Measurements from ENCODE around the gene SPATA31A6.
A peak's percentile ranks its signal among the peaks of the same experiment; 100 is the strongest.
"Not testable (repeated sequence)": the region's sequence is repeated elsewhere in the genome, so short reads cannot be mapped to it uniquely, and the experiment has no call there.

The SPATA31A6 gene
- long read RNA-seq = 0 reads

DNA sequence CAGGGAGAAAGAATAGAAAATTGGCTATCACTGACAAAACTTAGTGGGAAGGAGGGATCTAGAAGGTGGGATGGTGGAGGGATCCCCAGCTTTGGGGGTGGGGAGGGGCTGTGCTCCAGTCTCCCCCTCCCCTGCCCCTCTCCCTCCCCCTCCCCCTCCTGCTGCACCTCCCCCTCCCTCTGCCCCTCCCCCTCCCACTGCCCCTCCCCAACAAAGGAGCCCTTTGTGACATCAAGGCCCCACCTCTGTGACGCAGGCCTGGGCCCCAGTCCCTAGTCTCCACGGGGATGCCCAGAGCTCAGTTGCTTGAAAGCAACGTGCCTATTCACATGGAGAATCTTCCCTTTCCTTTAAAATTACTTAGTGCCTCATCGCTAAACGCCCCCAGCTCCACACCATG, at the start of gene SPATA31A6:
SPATA31A6 (plus strand) TSS at position 301 of the 400 bp plus-strand sequence; CDS start at position 330, 29 bp downstream.
- H3K27ac ChIP-seq (replicated peaks); H3K4me3 ChIP-seq (replicated peaks; ENCODE audit: insufficient read depth, low read length); H3K27me3 ChIP-seq (ENCODE audit: insufficient read depth, poor library complexity, severe bottlenecking); DNase-seq (ENCODE audit: low read depth in 1 of 2, low spot score in 1 of 2): not testable (repeated sequence)

DNA sequence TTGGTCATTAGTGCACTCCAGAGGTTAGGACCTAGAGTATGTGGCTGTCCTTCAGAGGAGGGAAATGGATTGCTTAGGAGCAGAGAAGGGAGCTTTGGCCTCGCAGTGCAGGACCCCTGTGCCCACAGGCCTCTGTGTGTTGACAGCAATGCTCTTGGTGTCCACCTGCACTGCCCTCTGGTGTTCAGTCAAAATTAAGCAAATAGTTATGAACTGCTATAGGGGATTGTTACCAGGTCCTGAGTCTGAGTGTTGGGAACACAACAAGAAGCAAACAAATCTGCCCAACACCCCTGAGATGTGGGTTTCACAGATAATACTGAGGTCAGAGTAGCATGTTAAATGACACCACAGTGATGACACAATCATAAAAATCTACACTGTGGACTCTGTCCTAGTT, 23.2 kb upstream of the SPATA31A6 start:
- DNase-seq (ENCODE audit: low read depth in 1 of 2, low spot score in 1 of 2) = peak in 1 of 2 experiments; percentile 12
- H3K27me3 ChIP-seq (ENCODE audit: insufficient read depth, poor library complexity, severe bottlenecking); H3K4me3 ChIP-seq (replicated peaks; ENCODE audit: insufficient read depth, low read length); H3K27ac ChIP-seq (replicated peaks): not testable (repeated sequence)

DNA sequence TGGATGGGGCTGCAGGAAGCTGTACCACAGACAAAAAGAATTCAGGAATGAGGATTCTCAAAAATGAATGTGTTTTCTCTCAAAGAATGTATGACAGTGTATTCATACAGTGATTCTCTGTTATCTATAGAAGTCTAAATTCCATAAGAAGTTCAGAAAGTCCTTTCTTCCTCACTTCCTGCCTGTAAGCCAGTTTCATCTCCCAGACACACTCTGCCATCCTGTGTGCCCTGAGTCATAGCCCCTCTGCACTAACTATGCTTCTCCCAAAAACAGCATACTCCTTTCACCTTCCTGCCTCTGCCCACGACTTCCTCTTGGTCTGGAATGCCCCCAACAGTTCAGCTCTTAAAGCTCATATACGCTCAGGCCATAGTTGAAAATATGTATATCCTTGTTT, 36.4 kb downstream of the SPATA31A6 start:
- not testable (repeated sequence) for DNase-seq (ENCODE audit: low read depth in 1 of 2, low spot score in 1 of 2); H3K27me3 ChIP-seq (ENCODE audit: insufficient read depth, poor library complexity, severe bottlenecking); H3K27ac ChIP-seq (replicated peaks); H3K4me3 ChIP-seq (replicated peaks; ENCODE audit: insufficient read depth, low read length)

- not testable (repeated sequence) for H3K4me3 ChIP-seq (replicated peaks; ENCODE audit: insufficient read depth, low read length); H3K27me3 ChIP-seq (ENCODE audit: insufficient read depth, poor library complexity, severe bottlenecking); H3K27ac ChIP-seq (replicated peaks); DNase-seq (ENCODE audit: low read depth in 1 of 2, low spot score in 1 of 2)
These were observed 39.8 kb downstream of the SPATA31A6 start for GRCh38 chr9:42223230-42223629.

- H3K4me3 ChIP-seq (replicated peaks; ENCODE audit: insufficient read depth, low read length); H3K27me3 ChIP-seq (ENCODE audit: insufficient read depth, poor library complexity, severe bottlenecking); DNase-seq (ENCODE audit: low read depth in 1 of 2, low spot score in 1 of 2): not testable (repeated sequence)
- H3K27ac ChIP-seq (replicated peaks) = 0 out of 2 replicates have a peak overlapping the region, but pooled peaks have one; percentile 38
These were observed 49.6 kb downstream of the SPATA31A6 start for GRCh38 chr9:42233031-42233430.

DNA sequence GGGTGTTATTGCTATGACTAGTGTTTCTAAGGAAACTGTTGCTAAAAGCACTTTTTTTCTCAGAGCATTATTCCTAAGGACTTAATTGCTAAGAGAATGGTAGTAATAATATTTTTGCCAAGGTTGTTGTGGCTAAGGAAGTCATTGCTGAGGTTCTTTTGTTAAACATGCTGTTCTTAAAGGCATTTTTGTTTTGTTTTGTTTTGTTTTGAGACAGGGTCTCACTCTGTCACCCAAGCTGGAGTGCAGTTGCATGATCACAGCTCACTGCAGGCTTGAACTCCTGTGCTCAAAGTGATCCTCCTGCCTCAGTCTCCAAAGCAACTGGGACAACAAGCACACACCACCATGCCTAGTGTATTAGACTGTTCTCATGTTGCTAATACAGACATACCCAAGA, 51.2 kb downstream of the SPATA31A6 start:
- H3K4me3 ChIP-seq (replicated peaks; ENCODE audit: insufficient read depth, low read length); DNase-seq (ENCODE audit: low read depth in 1 of 2, low spot score in 1 of 2); H3K27ac ChIP-seq (replicated peaks); H3K27me3 ChIP-seq (ENCODE audit: insufficient read depth, poor library complexity, severe bottlenecking): not testable (repeated sequence)

DNA sequence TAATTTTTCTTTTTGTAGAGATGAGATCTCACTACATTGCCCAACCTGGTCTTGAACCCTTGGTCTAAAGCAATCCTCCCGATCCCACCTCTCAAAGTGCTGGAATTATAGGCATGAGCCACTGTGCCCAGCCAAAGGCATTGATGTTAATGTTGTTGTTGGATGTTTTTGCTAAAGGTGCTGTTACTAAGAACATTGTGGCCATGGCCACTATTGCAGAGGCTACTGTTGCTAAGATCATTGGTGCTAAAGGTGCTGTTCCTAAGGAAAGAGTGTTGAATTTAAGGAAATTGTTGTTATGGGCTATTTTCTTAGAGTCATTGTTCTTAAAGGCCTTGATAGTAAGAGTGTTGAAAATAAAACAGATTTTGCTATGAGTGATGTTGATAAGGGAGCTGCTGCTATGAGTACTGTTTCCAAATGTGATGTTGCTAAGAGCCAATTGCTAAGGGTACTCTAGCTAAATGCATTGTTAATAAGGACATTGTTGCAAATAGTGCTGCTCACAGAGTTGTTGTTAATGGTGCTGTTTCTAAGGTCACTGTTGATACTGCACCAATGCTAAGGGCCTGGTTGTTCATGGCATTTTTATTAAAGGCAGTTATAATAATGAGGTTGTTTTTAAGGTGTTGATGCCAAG, 52.0 kb downstream of the SPATA31A6 start:
- H3K4me3 ChIP-seq (replicated peaks; ENCODE audit: insufficient read depth, low read length); H3K27ac ChIP-seq (replicated peaks); DNase-seq (ENCODE audit: low read depth in 1 of 2, low spot score in 1 of 2); H3K27me3 ChIP-seq (ENCODE audit: insufficient read depth, poor library complexity, severe bottlenecking): not testable (repeated sequence)

GRCh38 chr9:42236097-42236496, 52.6 kb downstream of the SPATA31A6 start:
- not testable (repeated sequence) for H3K4me3 ChIP-seq (replicated peaks; ENCODE audit: insufficient read depth, low read length); H3K27ac ChIP-seq (replicated peaks); H3K27me3 ChIP-seq (ENCODE audit: insufficient read depth, poor library complexity, severe bottlenecking); DNase-seq (ENCODE audit: low read depth in 1 of 2, low spot score in 1 of 2)

GRCh38 chr9:42237381-42237780, 53.9 kb downstream of the SPATA31A6 start:
- H3K27me3 ChIP-seq (ENCODE audit: insufficient read depth, poor library complexity, severe bottlenecking); H3K27ac ChIP-seq (replicated peaks); H3K4me3 ChIP-seq (replicated peaks; ENCODE audit: insufficient read depth, low read length); DNase-seq (ENCODE audit: low read depth in 1 of 2, low spot score in 1 of 2): not testable (repeated sequence)

- not testable (repeated sequence) for H3K27me3 ChIP-seq (ENCODE audit: insufficient read depth, poor library complexity, severe bottlenecking); H3K4me3 ChIP-seq (replicated peaks; ENCODE audit: insufficient read depth, low read length); DNase-seq (ENCODE audit: low read depth in 1 of 2, low spot score in 1 of 2); H3K27ac ChIP-seq (replicated peaks)
These were observed 55.4 kb downstream of the SPATA31A6 start for GRCh38 chr9:42238862-42239261.
